COR-L47 (cell line): ENCODE results near the gene RGMB.

Experiments used
- DNase-seq: peaks from one replicate; lab custom pipeline; 2025; lab: John Stamatoyannopoulos, UW

RGMB gene

GRCh38 chr5:98827588-98828284 is 54.3 kb downstream of the RGMB start:
- DNase-seq, result no peak

GRCh38 chr5:98836175-98836574 is 62.7 kb downstream of the RGMB start:
- DNase-seq, result no peak

- no peak for DNase-seq
Measured at GRCh38 chr5:98839469-98840383, 66.3 kb downstream of the RGMB start.

GRCh38 chr5:98840946-98841345 is 67.5 kb downstream of the RGMB start:
- DNase-seq, result no peak

- DNase-seq, result no peak
Measured at GRCh38 chr5:98843481-98843880, 70.0 kb downstream of the RGMB start.

- no peak for DNase-seq
Measured at GRCh38 chr5:98844865-98845264, 71.4 kb downstream of the RGMB start.

- no peak for DNase-seq
Measured at GRCh38 chr5:98845878-98846277, 72.4 kb downstream of the RGMB start.
